SK-N-MC (cell line): ENCODE measurements around the gene AVP.
"Not testable (repeated sequence)": the region's sequence is repeated elsewhere in the genome, so short reads cannot be mapped to it uniquely, and the experiment has no call there.

ENCODE experiments used
- DNase-seq: peaks from one replicate; pipeline ENCODE4 v3.0.0-alpha.2; 2011; ENCODE audit warnings: low read depth, low spot score
- H3K27ac ChIP-seq: fragments of 200-600 bp; sonication (generic); 2 replicates; pipeline ENCODE4 v1.5.1; 2016; ENCODE audit warnings: mixed run types
- H3K36me3 ChIP-seq: fragments of 200-600 bp; sonication (generic); 2 replicates; pipeline ENCODE4 v1.6.1; 2017; ENCODE audit warnings: antibody characterized with exemption, low read length, mixed read lengths; ENCODE audit not compliant: insufficient read depth
- H3K4me3 ChIP-seq: fragments of 200-600 bp; sonication (generic); 2 replicates; pipeline ENCODE4 v1.5.1; 2016
- H3K9ac ChIP-seq: fragments of 200-600 bp; sonication (generic); 2 replicates; pipeline ENCODE4 v1.8.0; 2017; ENCODE audit warnings: mixed run types, mixed read lengths; ENCODE audit not compliant: insufficient read length
- H3K9me3 ChIP-seq: fragments of 200-600 bp; sonication (generic); 2 replicates; pipeline ENCODE4 v1.6.1; 2017; ENCODE audit warnings: low read depth, mild to moderate bottlenecking, antibody characterized with exemption, low read length, moderate library complexity, mixed read lengths
- EZH2 ChIP-seq: fragments of 200-600 bp; sonication (generic); IDR thresholded peaks from one replicate; pipeline ENCODE4 v1.6.1; 2017; ENCODE audit warnings: antibody characterized with exemption
- FOXP2 ChIP-seq: optimal IDR thresholded peaks from 2 replicates; pipeline ENCODE3; 2011; ENCODE audit warnings: mild to moderate bottlenecking, moderate library complexity; ENCODE audit not compliant: insufficient read depth; ENCODE audit errors: extremely low read length, control extremely low read depth
- POLR2AphosphoS5 ChIP-seq: IDR thresholded peaks from 2 replicates; pipeline ENCODE4 v1.6.1; 2012; ENCODE audit warnings: mild to moderate bottlenecking, low read depth, low read length, borderline replicate concordance

AVP gene

GRCh38 chr20:3085571-3086072 is 1.1 kb upstream of the AVP start:
- TF ChIP-seq POLR2AphosphoS5 (no peak), EZH2 (no peak), FOXP2 (no peak)
- H3K27ac ChIP-seq: no peak overlapping the region
- no peak overlapping the region for H3K9ac ChIP-seq
- no peaks in the 10 kb centered on the region for H3K9me3 ChIP-seq
- no peak overlapping the region for H3K4me3 ChIP-seq
- H3K36me3 ChIP-seq: no peaks in the 10 kb centered on the region
- DNase-seq: no peak

GRCh38 chr20:3084986-3085360 is 449 bp upstream of the AVP start:
- DNase-seq: no peak
- Histone ChIP-seq H3K9me3 (no peaks in the 10 kb centered on the region), H3K27ac (no peak overlapping the region), H3K9ac (no peak overlapping the region), H3K36me3 (no peaks in the 10 kb centered on the region), H3K4me3 (no peak overlapping the region)
- TF ChIP-seq FOXP2: no peak
- no peak for TF ChIP-seq EZH2
- no peak for TF ChIP-seq POLR2AphosphoS5

- H3K4me3 ChIP-seq: no peak overlapping the region
- DNase-seq: no peak
- no peak overlapping the region for H3K9ac ChIP-seq
- H3K9me3 ChIP-seq: no peaks in the 10 kb centered on the region
- no peaks in the 10 kb centered on the region for H3K36me3 ChIP-seq
- no peak overlapping the region for H3K27ac ChIP-seq
- TF ChIP-seq EZH2 (no peak), FOXP2 (no peak), POLR2AphosphoS5 (no peak)
Observed at GRCh38 chr20:3082955-3083952, 1.3 kb downstream of the AVP start.

- H3K36me3 ChIP-seq: no peaks in the 10 kb centered on the region
- no peaks in the 10 kb centered on the region for H3K9me3 ChIP-seq
- TF ChIP-seq POLR2AphosphoS5 (no peak), FOXP2 (no peak), EZH2 (no peak)
- DNase-seq: no peak
- peak overlapping the region; percentile 58; the same call in 1 of the 2 replicates for H3K4me3 ChIP-seq
- H3K27ac ChIP-seq: no peak overlapping the region
- no peak overlapping the region for H3K9ac ChIP-seq
Observed at GRCh38 chr20:3082306-3082951, 2.1 kb downstream of the AVP start.

- Histone ChIP-seq H3K27ac (no peak overlapping the region), H3K4me3 (no peak overlapping the region)
- no peak for TF ChIP-seq POLR2AphosphoS5
- TF ChIP-seq FOXP2: no peak
- TF ChIP-seq EZH2: no peak
Observed at GRCh38 chr20:3081641-3082040, 2.9 kb downstream of the AVP start.

GRCh38 chr20:3080939-3081388 is 3.6 kb downstream of the AVP start:
- no peak for DNase-seq
- H3K27ac ChIP-seq: no peak overlapping the region
- no peaks in the 10 kb centered on the region for H3K9me3 ChIP-seq
- H3K36me3 ChIP-seq: no peaks in the 10 kb centered on the region
- no peak overlapping the region for H3K9ac ChIP-seq
- no peak for TF ChIP-seq EZH2
- TF ChIP-seq POLR2AphosphoS5: no peak
- no peak for TF ChIP-seq FOXP2
- H3K4me3 ChIP-seq: no peak overlapping the region

More at GRCh38 chr20:3081641-3082040, 2.9 kb downstream of the AVP start:
- no peaks in the 10 kb centered on the region for H3K9me3 ChIP-seq
- no peak for DNase-seq
- no peak overlapping the region for H3K9ac ChIP-seq
- H3K36me3 ChIP-seq: no peaks in the 10 kb centered on the region

GRCh38 chr20:3077618-3078134 is 6.8 kb downstream of the AVP start:
- H3K36me3 ChIP-seq: no peaks in the 10 kb centered on the region
- TF ChIP-seq POLR2AphosphoS5 (no peak), FOXP2 (no peak), EZH2 (no peak)
- no peak overlapping the region for H3K27ac ChIP-seq
- no peak for DNase-seq
- H3K4me3 ChIP-seq: no peak overlapping the region
- no peaks in the 10 kb centered on the region for H3K9me3 ChIP-seq
- no peak overlapping the region for H3K9ac ChIP-seq

- not testable (repeated sequence) for H3K27ac ChIP-seq, DNase-seq, H3K9me3 ChIP-seq, H3K36me3 ChIP-seq, H3K9ac ChIP-seq, H3K4me3 ChIP-seq
Observed at GRCh38 chr20:3075315-3075714, 9.2 kb downstream of the AVP start.

GRCh38 chr20:3074812-3075211 is 9.7 kb downstream of the AVP start:
- no peak overlapping the region for H3K9ac ChIP-seq
- no peak overlapping the region for H3K4me3 ChIP-seq
- TF ChIP-seq POLR2AphosphoS5: no peak
- TF ChIP-seq FOXP2: no peak
- no peak for TF ChIP-seq EZH2
- H3K9me3 ChIP-seq: no peaks in the 10 kb centered on the region
- no peaks in the 10 kb centered on the region for H3K36me3 ChIP-seq
- no peak for DNase-seq
- H3K27ac ChIP-seq: no peak overlapping the region

- H3K27ac ChIP-seq, H3K9me3 ChIP-seq, H3K4me3 ChIP-seq, DNase-seq, H3K36me3 ChIP-seq, H3K9ac ChIP-seq: not testable (repeated sequence)
Observed at GRCh38 chr20:3073251-3073643, 11.3 kb downstream of the AVP start.
